ENCODE data around the gene VPS33B. TPM values are rescaled to one million over a fixed set of nuclear protein-coding genes. Genes with fewer than 3 reads are reported as not detected.

Gene VPS33B
- total RNA-seq, 6 experiments from 2014 or later: 4.2 to 7.3 (median 6.5) TPM

DNA sequence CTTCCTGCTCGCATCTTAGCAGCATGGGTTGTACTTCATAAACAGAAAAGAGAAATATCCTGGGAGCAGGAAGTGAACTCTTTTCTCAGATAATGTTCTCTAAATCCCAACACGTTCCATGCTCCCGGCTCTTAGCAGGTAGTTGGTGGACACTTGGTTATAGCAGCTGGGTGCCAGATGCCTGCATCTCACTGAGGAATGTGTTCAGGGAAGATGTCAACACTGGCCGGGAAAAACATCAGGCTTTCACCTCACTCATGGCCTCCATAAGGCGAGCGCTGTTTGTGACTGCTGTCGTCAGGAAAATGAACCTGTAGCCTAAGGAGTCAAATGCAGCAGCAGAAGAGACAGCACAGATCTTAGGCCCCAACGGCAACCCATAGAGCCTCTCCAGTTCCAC is 23.7 kb downstream of the VPS33B start:
- H3K4me1 ChIP-seq: peaks cover 0 to 2% (median under 1%) of the 10 kb centered on the region in 4 donors
- H3K9me3 ChIP-seq: no peaks in the 10 kb centered on the region
- ATAC-seq: no peak
- WGBS (ENCODE audit: insufficient coverage, low coverage, low lambda C conversion rate, missing lambda C conversion rate): 84% methylated on average over 2 of the region's 8 CpGs
- peaks cover 0 to 44% (median 11%) of the 10 kb centered on the region in 4 donors for H3K36me3 ChIP-seq
- no peaks in the 10 kb centered on the region for H3K27me3 ChIP-seq
- DNase-seq: no peak
- no peak overlapping the region for H3K27ac ChIP-seq
- intact Hi-C loops (cut with DNase I): no loop called here
- no peak overlapping the region for H3K4me3 ChIP-seq
- no peak for TF ChIP-seq CTCF (IDR thresholded peaks at IDR 0.05)
- no peak for TF ChIP-seq POLR2A (IDR thresholded peaks at IDR 0.05)

DNA sequence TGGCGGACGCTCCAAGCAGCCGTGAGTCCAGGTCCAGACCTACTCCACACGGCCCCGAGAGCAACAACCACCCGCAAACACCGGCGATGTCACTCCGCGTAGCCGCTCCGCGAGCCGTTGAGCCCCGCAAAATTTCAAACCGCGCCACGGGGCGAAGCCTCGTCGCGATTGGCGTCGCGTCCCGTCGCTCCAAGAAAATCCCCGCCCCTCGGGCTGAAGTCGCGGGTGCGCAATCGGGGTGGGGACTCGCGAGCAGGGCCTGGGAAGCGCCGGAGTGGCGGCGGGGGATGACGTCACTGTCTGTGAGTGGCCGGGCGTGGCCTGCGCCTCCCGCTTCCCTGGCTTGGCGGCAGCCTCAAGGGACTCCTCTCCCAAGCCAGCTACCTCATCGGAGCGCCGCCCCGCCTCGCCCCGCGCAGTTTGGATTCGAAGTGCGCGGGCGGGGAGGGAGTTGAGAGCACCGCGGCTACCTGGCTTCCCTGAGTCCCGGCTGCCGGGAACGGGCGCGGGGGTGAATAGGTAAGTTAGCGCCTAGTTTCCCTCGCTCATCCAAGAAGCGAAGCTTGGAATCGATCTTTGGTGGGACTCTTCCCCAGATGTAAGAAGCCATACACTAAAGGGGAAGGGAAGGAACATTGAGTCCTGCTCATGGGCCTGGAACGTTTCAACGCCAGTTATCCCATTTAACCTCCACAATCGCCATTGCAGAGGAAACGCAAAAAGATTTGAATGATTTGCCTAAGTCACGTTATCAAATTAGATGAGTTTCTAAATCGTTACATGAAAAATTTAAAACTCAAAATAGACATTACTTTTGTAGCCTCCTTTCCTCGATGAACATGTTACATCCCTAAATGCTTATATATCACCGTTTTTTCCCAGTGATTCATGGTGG is 27.7 kb downstream of the VPS33B start, which contains the start of gene PRC1:
TSS of gene PRC1 (minus strand) at position 119 of the 895 bp plus-strand sequence. CDS start at position 1, 118 bp downstream.
- 2% methylated on average over 18 of the region's 75 CpGs for WGBS (ENCODE audit: insufficient coverage, low coverage, low lambda C conversion rate, missing lambda C conversion rate)
- H3K36me3 ChIP-seq: peaks cover 0 to 13% (median 5%) of the 10 kb centered on the region in 4 donors

GRCh38 chr15:90994059-90994416 is 28.4 kb downstream of the VPS33B start:
- no peaks in the 10 kb centered on the region for H3K9me3 ChIP-seq
- TF ChIP-seq POLR2A (IDR thresholded peaks at IDR 0.05) (no peak), CTCF (IDR thresholded peaks at IDR 0.05) (no peak)
- peaks cover 0 to 7% (median 4%) of the 10 kb centered on the region in 4 donors for H3K36me3 ChIP-seq
- intact Hi-C loops (cut with DNase I): no loop called here
- peak overlapping the region; percentile 72 to 78 (median 75) for H3K4me3 ChIP-seq
- peaks cover 0 to 5% (median 2%) of the 10 kb centered on the region in 4 donors for H3K4me1 ChIP-seq
- peak; percentile 8 to 32 (median 19) for ATAC-seq
- H3K27ac ChIP-seq: peak overlapping the region in 2 of 3 donors; percentile 38 to 49
- peak in 1 of 3 donors; percentile 41 for DNase-seq
- H3K27me3 ChIP-seq: no peaks in the 10 kb centered on the region
- WGBS (ENCODE audit: insufficient coverage, low coverage, low lambda C conversion rate, missing lambda C conversion rate): 2% methylated on average over 13 of the region's 50 CpGs

More for the DNA sequence above, 27.7 kb downstream of the VPS33B start, which contains the start of gene PRC1:
- DNase-seq (peak; percentile 99), ATAC-seq (peak; percentile 99 to 100 (median 100))
- H3K4me3 ChIP-seq: peak within 1 kb of the TSS; percentile 72 to 78 (median 75)
- peak within 1 kb of the TSS; percentile 10 to 58 (median 49) for H3K27ac ChIP-seq
- peak; percentile 61 for TF ChIP-seq POLR2A (IDR thresholded peaks at IDR 0.05)
- no peak for TF ChIP-seq CTCF (IDR thresholded peaks at IDR 0.05)
- H3K9me3 ChIP-seq: no peaks in the 10 kb centered on the region
- peaks cover 0 to 5% (median 2%) of the 10 kb centered on the region in 4 donors for H3K4me1 ChIP-seq
- no peaks in the 10 kb centered on the region for H3K27me3 ChIP-seq
- intact Hi-C loops (cut with DNase I): no loop called here

- H3K27ac ChIP-seq: no peak overlapping the region
- no peaks in the 10 kb centered on the region for H3K9me3 ChIP-seq
- H3K4me3 ChIP-seq: no peak overlapping the region
- H3K27me3 ChIP-seq: no peaks in the 10 kb centered on the region
- ATAC-seq (no peak), DNase-seq (no peak)
- H3K36me3 ChIP-seq: no peaks in the 10 kb centered on the region
- intact Hi-C loops (cut with DNase I): no loop called here
- TF ChIP-seq CTCF (IDR thresholded peaks at IDR 0.05) (no peak), POLR2A (IDR thresholded peaks at IDR 0.05) (no peak)
- peaks cover 0 to 5% (median 2%) of the 10 kb centered on the region in 4 donors for H3K4me1 ChIP-seq
- 83% methylated on average over 6 of the region's 6 CpGs for WGBS (ENCODE audit: insufficient coverage, low coverage, low lambda C conversion rate, missing lambda C conversion rate)
Observed at GRCh38 chr15:90991587-90992285, 30.7 kb downstream of the VPS33B start.
